HepG2 (cell line): ENCODE results near the gene HPS1. TPM values are rescaled to one million over a fixed set of nuclear protein-coding genes. Genes with fewer than 3 reads are reported as not detected.

Source experiments
- ATAC-seq: fragments of 200-7000 bp; cut with Tn5 transposase; 3 replicates; pipeline ENCODE4 v1.9.1; 2020; ENCODE audit warnings: mild to moderate bottlenecking, moderate library complexity
- BruUV-seq: library from RNA; stranded (reverse); fragments of 400-500 nt; replicated peaks from 2 replicates; lab custom pipeline; 2021; lab: Mats Ljungman, UMichigan
- CTCF ChIA-PET: fragments of 300-600 bp; formaldehyde crosslinking; extraction: SDS; loops from one replicate; lab custom pipeline; 2021; ENCODE audit warnings: low total read pairs, inconsistent platforms, low intra/inter-chr PET ratio; lab: Yijun Ruan, JAX
- POLR2A ChIA-PET: fragments of 350-600 bp; sonication (Branson Sonifier 250); formaldehyde crosslinking; loops from one replicate; lab custom pipeline; 2020; ENCODE audit warnings: antibody characterized with exemption, inconsistent platforms; lab: Yijun Ruan, JAX
- DNase-seq: peaks from one replicate; pipeline ENCODE4 v3.0.0-alpha.2; 2015; ENCODE audit warnings: low spot score
- FAIRE-seq: peaks from 3 replicates; lab custom pipeline; 2011; peaks lifted over from hg19 to GRCh38; lab: Jason Lieb, UNC
- H2AFZ ChIP-seq: one replicate; pipeline ENCODE4 v1.6.1; 2011; ENCODE audit warnings: low read length, inconsistent platforms
- H3K27ac ChIP-seq: fragments of 300-600 bp; 3 replicates; pipeline ENCODE4 v1.8.0; 2011; ENCODE audit warnings: mixed run types, mild to moderate bottlenecking, mixed read lengths, low read length, inconsistent platforms; ENCODE audit not compliant: insufficient read depth; ENCODE audit errors: extremely low read length
- H3K27me3 ChIP-seq, 2 experiments: fragments of 200-600 bp in 1 of 2; 2 replicates in 1 of 2; 3 replicates in 1 of 2; pipeline versions ENCODE4 v1.6.0 to v1.8.0; 2011; ENCODE audit warnings: low read length in 2 of 2, mild to moderate bottlenecking in 2 of 2, moderate library complexity in 2 of 2, inconsistent platforms in 1 of 2; ENCODE audit not compliant: insufficient read depth in 2 of 2, control insufficient read depth in 1 of 2
- H3K36me3 ChIP-seq, 2 experiments: fragments of 200-600 bp in 1 of 2; replicated peaks in 1 of 2; 2 replicates in 1 of 2; 3 replicates in 1 of 2; pipeline versions ENCODE4 v1.5.1 to v1.8.0; 2011; ENCODE audit warnings: low read length in 2 of 2, inconsistent platforms in 1 of 2; ENCODE audit not compliant: insufficient read depth in 2 of 2, control insufficient read depth in 1 of 2
- H3K4me1 ChIP-seq: 2 replicates; pipeline ENCODE4 v1.5.1; 2012; ENCODE audit warnings: low read length, inconsistent platforms; ENCODE audit not compliant: insufficient read depth
- H3K4me2 ChIP-seq: 2 replicates; pipeline ENCODE4 v1.6.0; 2011; ENCODE audit warnings: low read depth, low read length, inconsistent platforms
- H3K4me3 ChIP-seq, 3 experiments: fragments of 200-600 bp in 1 of 3; sonication (generic), shearing (Covaris generic) in 1 of 3; replicated peaks in 1 of 3; 2 replicates each; pipeline ENCODE4 v1.5.1; 2011 to 2016; ENCODE audit warnings: low read length in 3 of 3, inconsistent platforms in 2 of 3, low read depth in 2 of 3, mild to moderate bottlenecking in 2 of 3, control low read depth in 1 of 3, mixed read lengths in 1 of 3; ENCODE audit not compliant: insufficient read depth in 1 of 3
- H3K79me2 ChIP-seq: one replicate; pipeline ENCODE4 v1.6.1; 2011; ENCODE audit warnings: low read length, inconsistent platforms; ENCODE audit not compliant: insufficient read depth
- H3K9ac ChIP-seq: 2 replicates; pipeline ENCODE4 v1.6.0; 2011; ENCODE audit warnings: mild to moderate bottlenecking, low read depth, low read length, inconsistent platforms; ENCODE audit not compliant: insufficient read depth
- H3K9me3 ChIP-seq: 2 replicates; pipeline ENCODE4 v1.5.1; 2012; ENCODE audit warnings: mild to moderate bottlenecking, low read length
- H4K20me1 ChIP-seq: 2 replicates; pipeline ENCODE4 v1.6.0; 2011; ENCODE audit warnings: inconsistent platforms, mild to moderate bottlenecking, low read length, moderate library complexity; ENCODE audit not compliant: insufficient read depth
- ARNT ChIP-seq: fragments of 450-650 bp; IDR thresholded peaks from 2 replicates; pipeline ENCODE4 v1.6.1; 2017
- EHMT2 ChIP-seq: fragments of 200-600 bp; sonication (generic); IDR thresholded peaks from 2 replicates; pipeline ENCODE4 v1.7.0; 2017; ENCODE audit warnings: antibody characterized with exemption, low read depth, low read length, borderline replicate concordance
- GATAD2A ChIP-seq: IDR thresholded peaks from 2 replicates; pipeline ENCODE4 v1.6.1; 2016
- ZNF629 ChIP-seq: sonication (generic); formaldehyde crosslinking; conservative IDR thresholded peaks from 2 replicates; pipeline ENCODE4 v1.5.0; 2020; ENCODE audit warnings: missing genetic modification reagents
- ZUFSP ChIP-seq: sonication (generic); formaldehyde crosslinking; IDR thresholded peaks from 2 replicates; pipeline ENCODE4 v1.9.0; 2021; ENCODE audit warnings: missing genetic modification reagents, mild to moderate bottlenecking, borderline replicate concordance
- WGBS: methylation state at CpG from one replicate; pipeline ENCODE4 v1.1.6; 2017; ENCODE audit warnings: low lambda C conversion rate; 5-methylcytosine and 5-hydroxymethylcytosine counted together
- in situ Hi-C: cut with HindIII; loops from 2 replicates; pipeline ENCODE4 v1.10.0; 2017; ENCODE audit warnings: low pct_unique_long_range_greater_than_20kb; ENCODE audit not compliant: extremely low pct_ligation_motif_present
- intact Hi-C: fragments of 100-400 bp; cut with micrococcal nuclease; formaldehyde crosslinking; loops from one replicate; pipeline ENCODE4 v1.10.0; 2022; ENCODE audit not compliant: unreplicated experiment
- polyA plus RNA-seq, 8 experiments: library from polyadenylated mRNA; depleted of rRNA in 3 of 8; stranded (reverse) in 7 of 8; unstranded in 1 of 8; fragments of >200 nt; fragmentation: Illumina TruSeq in 4 of 8; extraction: Trizol in 4 of 8; gene quantifications; 2 replicates each; pipeline versions ENCODE4 v1.2.1 to v1.2.3, GENCODE V29; 2011 to 2016; ENCODE audit warnings: low read depth in 4 of 8, missing spikeins in 1 of 8, mixed read lengths in 1 of 8; ENCODE audit not compliant: insufficient read depth in 1 of 8
- total RNA-seq, 5 experiments: library from RNA; depleted of rRNA; stranded (reverse); fragments of >200 nt; fragmentation: Illumina TruSeq; extraction: Trizol; gene quantifications; 2 replicates each; pipeline ENCODE4 v1.2.3, GENCODE V29; 2016; ENCODE audit warnings: low read depth in 1 of 5

The HPS1 gene
- total and polyA plus RNA-seq, 2 of the 13 experiments (the other 11 are each of a cell fraction or from before 2014, with no cell fraction given), result 24.6 to 25.8 TPM

GRCh38 chr10:98408799-98409198 is 37.9 kb downstream of the HPS1 start:
- intact Hi-C loops, result no loop called here
- Histone ChIP-seq H3K36me3 (no peaks in the 10 kb centered on the region), H3K9me3 (no peaks in the 10 kb centered on the region), H3K4me1 (no peaks in the 10 kb centered on the region), H2AFZ (no peak overlapping the region), H3K27ac (no peak overlapping the region), H3K4me2 (no peak overlapping the region), H3K27me3 (no peaks in the 10 kb centered on the region), H3K9ac (no peak overlapping the region), H4K20me1 (no peaks in the 10 kb centered on the region), H3K4me3 (no peak overlapping the region), H3K79me2 (no peaks in the 10 kb centered on the region)
- ATAC-seq (no peak), FAIRE-seq (no peak), DNase-seq (no peak)
- TF ChIP-seq GATAD2A, result no peak
- no peak for TF ChIP-seq ZUFSP (CRISPR knock-in tag)
- TF ChIP-seq ZNF629 (CRISPR knock-in tag), result peak; percentile 83
- TF ChIP-seq EHMT2, result no peak
- POLR2A ChIA-PET, result no interaction called here
- 78% methylated on average over 4 of the region's 4 CpGs for WGBS
- CTCF ChIA-PET, result no interaction called here
- BruUV-seq, result no TSS peak
- in situ Hi-C loops, result no loop called here

GRCh38 chr10:98407744-98408241 is 38.9 kb downstream of the HPS1 start:
- intact Hi-C loops (no loop called here), in situ Hi-C loops (no loop called here)
- H3K27me3 ChIP-seq, result no peaks in the 10 kb centered on the region
- H3K36me3 ChIP-seq, result no peaks in the 10 kb centered on the region
- 81% methylated on average over 11 of the region's 18 CpGs for WGBS
- no peak overlapping the region for H2AFZ ChIP-seq
- no peak for FAIRE-seq
- H3K9ac ChIP-seq, result no peak overlapping the region
- ATAC-seq, result no peak
- no peak overlapping the region for H3K4me3 ChIP-seq
- DNase-seq, result no peak
- H3K4me2 ChIP-seq, result no peak overlapping the region
- no peaks in the 10 kb centered on the region for H3K9me3 ChIP-seq
- no peak overlapping the region for H3K27ac ChIP-seq
- no peaks in the 10 kb centered on the region for H3K79me2 ChIP-seq
- BruUV-seq, result no TSS peak
- no peaks in the 10 kb centered on the region for H3K4me1 ChIP-seq
- CTCF ChIA-PET, result no interaction called here
- H4K20me1 ChIP-seq, result no peaks in the 10 kb centered on the region
- no peak for TF ChIP-seq ARNT
- TF ChIP-seq, all 625 proteins: peak for 0
- POLR2A ChIA-PET, result no interaction called here
